ENCODE results near the gene ZNF322. TPM values are rescaled to one million over a fixed set of nuclear protein-coding genes. Genes with fewer than 3 reads are reported as not detected.

ZNF322 gene
- polyA plus RNA-seq, 1 of the 3 experiments (the other 2 are of a cell fraction), result 4.0 TPM

- ChIA-PET CTCF (no interaction called here), POLR2A (no interaction called here)
- Histone ChIP-seq H3K4me1 (ENCODE audit: control insufficient read depth in 1 of 2, insufficient read depth in 2 of 2, low read depth in 1 of 2, low read length in 1 of 2) (no peaks in the 10 kb centered on the region), H3F3A (replicated peaks; ENCODE audit: insufficient read depth) (no peaks in the 10 kb centered on the region), H2AFZ (ENCODE audit: low read depth) (no peak overlapping the region), H3K9me2 (no peaks in the 10 kb centered on the region), H3K79me2 (ENCODE audit: insufficient read depth) (no peaks in the 10 kb centered on the region), H3K36me3 (replicated peaks in 1 of 2; ENCODE audit: control insufficient read depth in 1 of 2, insufficient read depth in 2 of 2, low read length in 1 of 2) (peaks cover 6% of the 10 kb centered on the region in 2 experiments), H3K27me3 (ENCODE audit: insufficient read depth) (no peaks in the 10 kb centered on the region), H3K27ac (ENCODE audit: low read depth in 2 of 2, low read length in 1 of 2) (no peak overlapping the region), H3K4me3 (ENCODE audit: low read depth in 2 of 2, low read length in 1 of 2) (no peak overlapping the region), H3K9ac (no peak overlapping the region), H3K4me2 (no peak overlapping the region), H3K9me3 (0 out of 2 replicates have a peak, but pooled peaks cover 3% of the 10 kb centered on the region), H4K20me1 (ENCODE audit: insufficient read depth) (no peaks in the 10 kb centered on the region)
- no peak for TF ChIP-seq YY1 (IDR thresholded peaks at IDR 0.05; ENCODE audit: low read depth)
- no peak for TF ChIP-seq RAD21 (IDR thresholded peaks at IDR 0.05; ENCODE audit: low read length)
- no peak for TF ChIP-seq RFX5 (IDR thresholded peaks at IDR 0.05; ENCODE audit: low read length)
- TF ChIP-seq CTCF (IDR thresholded peaks at IDR 0.05), result no peak
- no peak for TF ChIP-seq RXRA (IDR thresholded peaks at IDR 0.05; ENCODE audit: borderline replicate concordance, low read depth)
- TF ChIP-seq GATA2 (CRISPR knock-in tag; IDR thresholded peaks at IDR 0.05), result no peak
- no peak for TF ChIP-seq MEF2A (IDR thresholded peaks at IDR 0.05; ENCODE audit: borderline replicate concordance, low read depth)
- TF ChIP-seq NRF1 (IDR thresholded peaks at IDR 0.05; ENCODE audit: low read depth, low read length), result no peak
- no peak for TF ChIP-seq SIN3A (IDR thresholded peaks at IDR 0.05; ENCODE audit: borderline replicate concordance, low read depth, low read length)
- DNase-seq, result no peak
- 2% methylated on average over 1 of the region's 1 CpG for WGBS (ENCODE audit: low lambda C conversion rate)
Observed at GRCh38 chr6:26629359-26629758, 30.2 kb downstream of the ZNF322 start.

GRCh38 chr6:26627843-26628242, 31.7 kb downstream of the ZNF322 start:
- 70% methylated on average over 7 of the region's 7 CpGs for WGBS (ENCODE audit: low lambda C conversion rate)
- POLR2A ChIA-PET, result no interaction called here
- H2AFZ ChIP-seq (ENCODE audit: low read depth), result no peak overlapping the region

More at GRCh38 chr6:26627843-26628242, 31.7 kb downstream of the ZNF322 start:
- Histone ChIP-seq H3K4me3 (ENCODE audit: low read depth in 2 of 2, low read length in 1 of 2) (no peak overlapping the region), H3K36me3 (replicated peaks in 1 of 2; ENCODE audit: control insufficient read depth in 1 of 2, insufficient read depth in 2 of 2, low read length in 1 of 2) (no peaks in the 10 kb centered on the region), H3K9me3 (0 out of 2 replicates have a peak, but pooled peaks cover 3% of the 10 kb centered on the region), H3K4me2 (no peak overlapping the region), H3K9ac (no peak overlapping the region), H3F3A (replicated peaks; ENCODE audit: insufficient read depth) (no peaks in the 10 kb centered on the region), H4K20me1 (ENCODE audit: insufficient read depth) (no peaks in the 10 kb centered on the region), H3K27ac (ENCODE audit: low read depth in 2 of 2, low read length in 1 of 2) (no peak overlapping the region), H3K4me1 (ENCODE audit: control insufficient read depth in 1 of 2, insufficient read depth in 2 of 2, low read depth in 1 of 2, low read length in 1 of 2) (no peaks in the 10 kb centered on the region), H3K9me2 (no peaks in the 10 kb centered on the region), H3K79me2 (ENCODE audit: insufficient read depth) (no peaks in the 10 kb centered on the region), H3K27me3 (ENCODE audit: insufficient read depth) (no peaks in the 10 kb centered on the region)
- CTCF ChIA-PET, result no interaction called here
- no peak for DNase-seq
- TF ChIP-seq NFIC (IDR thresholded peaks at IDR 0.05; ENCODE audit: borderline replicate concordance), result no peak
- TF ChIP-seq POLR2AphosphoS5 (IDR thresholded peaks at IDR 0.05; ENCODE audit: low read depth, low read length), result no peak
- no peak for TF ChIP-seq USF1 (IDR thresholded peaks at IDR 0.05; ENCODE audit: borderline replicate concordance, low read depth)
- TF ChIP-seq, protein P1, sequence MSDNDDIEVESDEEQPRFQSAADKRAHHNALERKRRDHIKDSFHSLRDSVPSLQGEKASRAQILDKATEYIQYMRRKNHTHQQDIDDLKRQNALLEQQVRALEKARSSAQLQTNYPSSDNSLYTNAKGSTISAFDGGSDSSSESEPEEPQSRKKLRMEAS (IDR thresholded peaks at IDR 0.05; ENCODE audit: low read depth), result no peak
- TF ChIP-seq RCOR1 (IDR thresholded peaks at IDR 0.05; ENCODE audit: low read length), result no peak
- no peak for TF ChIP-seq SIN3A (IDR thresholded peaks at IDR 0.05; ENCODE audit: borderline replicate concordance, low read depth, low read length)
- no peak for TF ChIP-seq ZBTB33 (IDR thresholded peaks at IDR 0.05; ENCODE audit: borderline replicate concordance, low read depth)
- TF ChIP-seq ELF1 (IDR thresholded peaks at IDR 0.05), result no peak
- no peak for TF ChIP-seq TCF12 (IDR thresholded peaks at IDR 0.05)
- TF ChIP-seq GABPA (IDR thresholded peaks at IDR 0.05; ENCODE audit: low read depth), result no peak
- no peak for TF ChIP-seq MXI1 (IDR thresholded peaks at IDR 0.05; ENCODE audit: low read depth, low read length)
- no peak for TF ChIP-seq TEAD4 (IDR thresholded peaks at IDR 0.05; ENCODE audit: borderline replicate concordance, insufficient read depth)
